ENCODE results near the gene CUL2. TPM values are rescaled to one million over a fixed set of nuclear protein-coding genes. Genes with fewer than 3 reads are reported as not detected.
A peak's percentile ranks its signal among the peaks of the same experiment; 100 is the strongest.

The CUL2 gene
- total and polyA plus RNA-seq, 2 experiments from 2014 or later, result 17.2 to 38.3 TPM

DNA sequence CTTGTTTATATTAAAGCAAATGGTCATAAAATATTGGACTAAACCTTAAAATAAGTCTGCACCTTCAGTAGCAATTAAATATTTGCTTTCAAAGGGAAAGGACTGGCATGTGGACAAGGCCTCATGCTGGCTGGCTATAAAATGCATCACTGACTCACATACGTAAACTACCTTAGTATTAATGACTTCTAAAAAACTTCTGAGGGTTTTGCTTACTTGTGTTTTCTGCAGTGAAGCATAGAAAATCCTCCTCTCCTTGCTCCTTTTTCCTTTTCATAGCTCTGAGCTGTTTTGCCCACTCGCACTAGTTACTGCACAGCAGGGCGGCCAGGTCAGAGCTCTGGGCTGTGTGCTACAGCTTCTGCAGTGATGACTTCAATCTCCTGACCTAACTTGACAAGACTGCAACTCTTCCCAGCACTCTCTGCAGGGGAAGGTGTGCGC, 82.3 kb downstream of the CUL2 start:
- Histone ChIP-seq H3K4me2 (no peak overlapping the region), H3K27me3 (ENCODE audit: insufficient read depth) (no peaks in the 10 kb centered on the region), H3K36me3 (ENCODE audit: insufficient read depth) (no peaks in the 10 kb centered on the region; the same call in 1 of the 2 replicates), H3K79me2 (replicated peaks; ENCODE audit: insufficient read depth) (no peaks in the 10 kb centered on the region), H4K20me1 (replicated peaks; ENCODE audit: insufficient read depth) (no peaks in the 10 kb centered on the region), H3K4me3 (no peak overlapping the region), H3F3A (replicated peaks; ENCODE audit: low read depth) (no peaks in the 10 kb centered on the region), H3K9me2 (ENCODE audit: insufficient read depth) (no peaks in the 10 kb centered on the region), H3K27ac (ENCODE audit: low read depth) (no peak overlapping the region; the same call in 1 of the 2 replicates), H3K4me1 (ENCODE audit: insufficient read depth) (peaks cover 13% of the 10 kb centered on the region), H2AFZ (no peak overlapping the region)
- no peak overlapping the region for H3K4me3 Mint-ChIP-seq
- peak; percentile 27 for DNase-seq (ENCODE audit: low spot score)
- H3K27me3 Mint-ChIP-seq (ENCODE audit: insufficient read depth, low read depth, poor library complexity), result peaks cover 3% of the 10 kb centered on the region
- TF ChIP-seq EZH2 (IDR thresholded peaks at IDR 0.05; ENCODE audit: low read depth, unreplicated experiment), result no peak
- TF ChIP-seq, protein P1, sequence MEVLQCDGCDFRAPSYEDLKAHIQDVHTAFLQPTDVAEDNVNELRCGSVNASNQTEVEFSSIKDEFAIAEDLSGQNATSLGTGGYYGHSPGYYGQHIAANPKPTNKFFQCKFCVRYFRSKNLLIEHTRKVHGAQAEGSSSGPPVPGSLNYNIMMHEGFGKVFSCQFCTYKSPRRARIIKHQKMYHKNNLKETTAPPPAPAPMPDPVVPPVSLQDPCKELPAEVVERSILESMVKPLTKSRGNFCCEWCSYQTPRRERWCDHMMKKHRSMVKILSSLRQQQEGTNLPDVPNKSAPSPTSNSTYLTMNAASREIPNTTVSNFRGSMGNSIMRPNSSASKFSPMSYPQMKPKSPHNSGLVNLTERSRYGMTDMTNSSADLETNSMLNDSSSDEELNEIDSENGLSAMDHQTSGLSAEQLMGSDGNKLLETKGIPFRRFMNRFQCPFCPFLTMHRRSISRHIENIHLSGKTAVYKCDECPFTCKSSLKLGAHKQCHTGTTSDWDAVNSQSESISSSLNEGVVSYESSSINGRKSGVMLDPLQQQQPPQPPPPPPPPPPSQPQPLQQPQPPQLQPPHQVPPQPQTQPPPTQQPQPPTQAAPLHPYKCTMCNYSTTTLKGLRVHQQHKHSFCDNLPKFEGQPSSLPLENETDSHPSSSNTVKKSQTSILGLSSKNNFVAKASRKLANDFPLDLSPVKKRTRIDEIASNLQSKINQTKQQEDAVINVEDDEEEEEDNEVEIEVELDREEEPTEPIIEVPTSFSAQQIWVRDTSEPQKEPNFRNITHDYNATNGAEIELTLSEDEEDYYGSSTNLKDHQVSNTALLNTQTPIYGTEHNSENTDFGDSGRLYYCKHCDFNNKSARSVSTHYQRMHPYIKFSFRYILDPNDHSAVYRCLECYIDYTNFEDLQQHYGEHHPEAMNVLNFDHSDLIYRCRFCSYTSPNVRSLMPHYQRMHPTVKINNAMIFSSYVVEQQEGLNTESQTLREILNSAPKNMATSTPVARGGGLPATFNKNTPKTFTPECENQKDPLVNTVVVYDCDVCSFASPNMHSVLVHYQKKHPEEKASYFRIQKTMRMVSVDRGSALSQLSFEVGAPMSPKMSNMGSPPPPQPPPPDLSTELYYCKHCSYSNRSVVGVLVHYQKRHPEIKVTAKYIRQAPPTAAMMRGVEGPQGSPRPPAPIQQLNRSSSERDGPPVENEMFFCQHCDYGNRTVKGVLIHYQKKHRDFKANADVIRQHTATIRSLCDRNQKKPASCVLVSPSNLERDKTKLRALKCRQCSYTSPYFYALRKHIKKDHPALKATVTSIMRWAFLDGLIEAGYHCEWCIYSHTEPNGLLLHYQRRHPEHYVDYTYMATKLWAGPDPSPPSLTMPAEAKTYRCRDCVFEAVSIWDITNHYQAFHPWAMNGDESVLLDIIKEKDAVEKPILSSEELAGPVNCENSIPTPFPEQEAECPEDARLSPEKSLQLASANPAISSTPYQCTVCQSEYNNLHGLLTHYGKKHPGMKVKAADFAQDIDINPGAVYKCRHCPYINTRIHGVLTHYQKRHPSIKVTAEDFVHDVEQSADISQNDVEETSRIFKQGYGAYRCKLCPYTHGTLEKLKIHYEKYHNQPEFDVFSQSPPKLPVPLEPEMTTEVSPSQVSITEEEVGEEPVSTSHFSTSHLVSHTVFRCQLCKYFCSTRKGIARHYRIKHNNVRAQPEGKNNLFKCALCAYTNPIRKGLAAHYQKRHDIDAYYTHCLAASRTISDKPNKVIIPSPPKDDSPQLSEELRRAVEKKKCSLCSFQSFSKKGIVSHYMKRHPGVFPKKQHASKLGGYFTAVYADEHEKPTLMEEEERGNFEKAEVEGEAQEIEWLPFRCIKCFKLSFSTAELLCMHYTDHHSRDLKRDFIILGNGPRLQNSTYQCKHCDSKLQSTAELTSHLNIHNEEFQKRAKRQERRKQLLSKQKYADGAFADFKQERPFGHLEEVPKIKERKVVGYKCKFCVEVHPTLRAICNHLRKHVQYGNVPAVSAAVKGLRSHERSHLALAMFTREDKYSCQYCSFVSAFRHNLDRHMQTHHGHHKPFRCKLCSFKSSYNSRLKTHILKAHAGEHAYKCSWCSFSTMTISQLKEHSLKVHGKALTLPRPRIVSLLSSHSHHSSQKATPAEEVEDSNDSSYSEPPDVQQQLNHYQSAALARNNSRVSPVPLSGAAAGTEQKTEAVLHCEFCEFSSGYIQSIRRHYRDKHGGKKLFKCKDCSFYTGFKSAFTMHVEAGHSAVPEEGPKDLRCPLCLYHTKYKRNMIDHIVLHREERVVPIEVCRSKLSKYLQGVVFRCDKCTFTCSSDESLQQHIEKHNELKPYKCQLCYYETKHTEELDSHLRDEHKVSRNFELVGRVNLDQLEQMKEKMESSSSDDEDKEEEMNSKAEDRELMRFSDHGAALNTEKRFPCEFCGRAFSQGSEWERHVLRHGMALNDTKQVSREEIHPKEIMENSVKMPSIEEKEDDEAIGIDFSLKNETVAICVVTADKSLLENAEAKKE (CRISPR knock-in tag; IDR thresholded peaks at IDR 0.05), result no peak; the same call in 1 of the 2 replicates
- TF ChIP-seq, protein P2, sequence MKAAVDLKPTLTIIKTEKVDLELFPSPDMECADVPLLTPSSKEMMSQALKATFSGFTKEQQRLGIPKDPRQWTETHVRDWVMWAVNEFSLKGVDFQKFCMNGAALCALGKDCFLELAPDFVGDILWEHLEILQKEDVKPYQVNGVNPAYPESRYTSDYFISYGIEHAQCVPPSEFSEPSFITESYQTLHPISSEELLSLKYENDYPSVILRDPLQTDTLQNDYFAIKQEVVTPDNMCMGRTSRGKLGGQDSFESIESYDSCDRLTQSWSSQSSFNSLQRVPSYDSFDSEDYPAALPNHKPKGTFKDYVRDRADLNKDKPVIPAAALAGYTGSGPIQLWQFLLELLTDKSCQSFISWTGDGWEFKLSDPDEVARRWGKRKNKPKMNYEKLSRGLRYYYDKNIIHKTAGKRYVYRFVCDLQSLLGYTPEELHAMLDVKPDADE (IDR thresholded peaks at IDR 0.05), result no peak
- TF ChIP-seq, protein P3, sequence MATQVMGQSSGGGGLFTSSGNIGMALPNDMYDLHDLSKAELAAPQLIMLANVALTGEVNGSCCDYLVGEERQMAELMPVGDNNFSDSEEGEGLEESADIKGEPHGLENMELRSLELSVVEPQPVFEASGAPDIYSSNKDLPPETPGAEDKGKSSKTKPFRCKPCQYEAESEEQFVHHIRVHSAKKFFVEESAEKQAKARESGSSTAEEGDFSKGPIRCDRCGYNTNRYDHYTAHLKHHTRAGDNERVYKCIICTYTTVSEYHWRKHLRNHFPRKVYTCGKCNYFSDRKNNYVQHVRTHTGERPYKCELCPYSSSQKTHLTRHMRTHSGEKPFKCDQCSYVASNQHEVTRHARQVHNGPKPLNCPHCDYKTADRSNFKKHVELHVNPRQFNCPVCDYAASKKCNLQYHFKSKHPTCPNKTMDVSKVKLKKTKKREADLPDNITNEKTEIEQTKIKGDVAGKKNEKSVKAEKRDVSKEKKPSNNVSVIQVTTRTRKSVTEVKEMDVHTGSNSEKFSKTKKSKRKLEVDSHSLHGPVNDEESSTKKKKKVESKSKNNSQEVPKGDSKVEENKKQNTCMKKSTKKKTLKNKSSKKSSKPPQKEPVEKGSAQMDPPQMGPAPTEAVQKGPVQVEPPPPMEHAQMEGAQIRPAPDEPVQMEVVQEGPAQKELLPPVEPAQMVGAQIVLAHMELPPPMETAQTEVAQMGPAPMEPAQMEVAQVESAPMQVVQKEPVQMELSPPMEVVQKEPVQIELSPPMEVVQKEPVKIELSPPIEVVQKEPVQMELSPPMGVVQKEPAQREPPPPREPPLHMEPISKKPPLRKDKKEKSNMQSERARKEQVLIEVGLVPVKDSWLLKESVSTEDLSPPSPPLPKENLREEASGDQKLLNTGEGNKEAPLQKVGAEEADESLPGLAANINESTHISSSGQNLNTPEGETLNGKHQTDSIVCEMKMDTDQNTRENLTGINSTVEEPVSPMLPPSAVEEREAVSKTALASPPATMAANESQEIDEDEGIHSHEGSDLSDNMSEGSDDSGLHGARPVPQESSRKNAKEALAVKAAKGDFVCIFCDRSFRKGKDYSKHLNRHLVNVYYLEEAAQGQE (IDR thresholded peaks at IDR 0.05; ENCODE audit: unreplicated experiment), result no peak
- no peak for TF ChIP-seq EZH2phosphoT487 (IDR thresholded peaks at IDR 0.05; ENCODE audit: unreplicated experiment)
- no peak for TF ChIP-seq NANOG (IDR thresholded peaks at IDR 0.05; ENCODE audit: borderline replicate concordance)
- TF ChIP-seq ZNF114 (CRISPR knock-in tag; IDR thresholded peaks at IDR 0.05), result no peak
- TF ChIP-seq POLR2AphosphoS5 (IDR thresholded peaks at IDR 0.05; ENCODE audit: low read depth), result no peak
- TF ChIP-seq STAT1 (IDR thresholded peaks at IDR 0.05; ENCODE audit: unreplicated experiment), result no peak
- TF ChIP-seq ZNF331 (CRISPR knock-in tag; IDR thresholded peaks at IDR 0.05; ENCODE audit: low read depth), result no peak
- TF ChIP-seq, protein P4, sequence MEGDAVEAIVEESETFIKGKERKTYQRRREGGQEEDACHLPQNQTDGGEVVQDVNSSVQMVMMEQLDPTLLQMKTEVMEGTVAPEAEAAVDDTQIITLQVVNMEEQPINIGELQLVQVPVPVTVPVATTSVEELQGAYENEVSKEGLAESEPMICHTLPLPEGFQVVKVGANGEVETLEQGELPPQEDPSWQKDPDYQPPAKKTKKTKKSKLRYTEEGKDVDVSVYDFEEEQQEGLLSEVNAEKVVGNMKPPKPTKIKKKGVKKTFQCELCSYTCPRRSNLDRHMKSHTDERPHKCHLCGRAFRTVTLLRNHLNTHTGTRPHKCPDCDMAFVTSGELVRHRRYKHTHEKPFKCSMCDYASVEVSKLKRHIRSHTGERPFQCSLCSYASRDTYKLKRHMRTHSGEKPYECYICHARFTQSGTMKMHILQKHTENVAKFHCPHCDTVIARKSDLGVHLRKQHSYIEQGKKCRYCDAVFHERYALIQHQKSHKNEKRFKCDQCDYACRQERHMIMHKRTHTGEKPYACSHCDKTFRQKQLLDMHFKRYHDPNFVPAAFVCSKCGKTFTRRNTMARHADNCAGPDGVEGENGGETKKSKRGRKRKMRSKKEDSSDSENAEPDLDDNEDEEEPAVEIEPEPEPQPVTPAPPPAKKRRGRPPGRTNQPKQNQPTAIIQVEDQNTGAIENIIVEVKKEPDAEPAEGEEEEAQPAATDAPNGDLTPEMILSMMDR (conservative IDR thresholded peaks at IDR 0.05; ENCODE audit: low read depth in 2 of 2), result no peak
- H3K36me3 Mint-ChIP-seq (ENCODE audit: low read depth), result peaks cover 23% of the 10 kb centered on the region; the same call in 2 of the 3 replicates
- H3K27ac Mint-ChIP-seq, result 0 out of 2 replicates have a peak overlapping the region, but pooled peaks have one; percentile 7
- H3K4me1 Mint-ChIP-seq, result peaks cover 28% of the 10 kb centered on the region
- ATAC-seq, result peak; percentile 55
- no peaks in the 10 kb centered on the region for H3K9me3 Mint-ChIP-seq

Measured in GM23338 (cell line).